HG02938 (cell line): ENCODE measurements around the gene NCK2.
"Not testable (repeated sequence)": the region's sequence is repeated elsewhere in the genome, so short reads cannot be mapped to it uniquely, and the experiment has no call there.

Experiments
- ATAC-seq: cut with Tn5 transposase; IDR thresholded peaks from one replicate; pipeline ENCODE4 v1.9.1; 2021; ENCODE audit warnings: mild to moderate bottlenecking, moderate library complexity; ENCODE audit not compliant: unreplicated experiment

The NCK2 gene

GRCh38 chr2:105883911-105884694 is 139.4 kb downstream of the NCK2 start:
- no peak for ATAC-seq

GRCh38 chr2:105885456-105885855 is 140.7 kb downstream of the NCK2 start:
- no peak for ATAC-seq

- ATAC-seq = no peak
Observed at GRCh38 chr2:105886029-105886454, 141.3 kb downstream of the NCK2 start.

DNA sequence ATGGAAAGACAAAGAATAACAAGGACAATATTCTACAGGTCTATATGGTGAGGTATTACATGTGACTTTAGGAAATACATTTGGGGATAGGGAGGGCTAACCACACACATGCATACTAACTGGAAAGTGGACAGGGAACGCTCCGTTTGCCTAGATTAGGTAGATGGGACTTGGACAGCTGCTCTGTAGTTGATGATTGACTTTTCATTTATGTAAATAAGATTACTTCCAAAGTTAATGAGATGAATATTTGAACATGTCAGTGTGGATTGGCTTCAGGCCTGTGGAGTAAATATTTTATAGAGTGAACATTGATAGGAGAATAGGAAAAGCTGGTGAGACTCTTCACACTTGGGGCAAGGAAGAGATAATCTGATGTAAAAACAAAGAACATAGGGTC is 142.0 kb downstream of the NCK2 start:
- no peak for ATAC-seq

GRCh38 chr2:105887256-105887655 is 142.5 kb downstream of the NCK2 start:
- no peak for ATAC-seq

GRCh38 chr2:105888625-105889024 is 143.9 kb downstream of the NCK2 start:
- ATAC-seq = no peak

DNA sequence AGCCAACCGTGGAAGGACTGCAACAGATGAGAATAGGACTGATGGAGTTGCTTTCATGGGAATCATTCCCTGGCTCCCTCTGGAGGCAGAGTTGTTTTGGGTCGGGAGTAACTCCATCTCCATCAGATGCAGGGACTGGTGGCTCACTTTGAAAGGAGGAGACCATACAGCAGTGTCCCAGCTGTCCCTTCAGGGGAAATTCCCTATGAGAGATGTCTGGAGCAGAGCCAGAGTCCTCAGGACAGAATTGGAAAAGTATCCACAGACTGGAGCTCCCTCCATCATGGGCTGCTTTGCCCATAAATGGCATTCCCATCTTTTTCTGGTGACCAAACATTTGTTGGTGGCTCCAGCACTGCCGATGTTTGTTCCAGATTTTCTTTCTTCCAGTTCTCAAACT is 144.3 kb downstream of the NCK2 start:
- no peak for ATAC-seq

- no peak for ATAC-seq
Observed at GRCh38 chr2:105890111-105890510, 145.4 kb downstream of the NCK2 start.

GRCh38 chr2:105890856-105891255 is 146.1 kb downstream of the NCK2 start:
- ATAC-seq = no peak

DNA sequence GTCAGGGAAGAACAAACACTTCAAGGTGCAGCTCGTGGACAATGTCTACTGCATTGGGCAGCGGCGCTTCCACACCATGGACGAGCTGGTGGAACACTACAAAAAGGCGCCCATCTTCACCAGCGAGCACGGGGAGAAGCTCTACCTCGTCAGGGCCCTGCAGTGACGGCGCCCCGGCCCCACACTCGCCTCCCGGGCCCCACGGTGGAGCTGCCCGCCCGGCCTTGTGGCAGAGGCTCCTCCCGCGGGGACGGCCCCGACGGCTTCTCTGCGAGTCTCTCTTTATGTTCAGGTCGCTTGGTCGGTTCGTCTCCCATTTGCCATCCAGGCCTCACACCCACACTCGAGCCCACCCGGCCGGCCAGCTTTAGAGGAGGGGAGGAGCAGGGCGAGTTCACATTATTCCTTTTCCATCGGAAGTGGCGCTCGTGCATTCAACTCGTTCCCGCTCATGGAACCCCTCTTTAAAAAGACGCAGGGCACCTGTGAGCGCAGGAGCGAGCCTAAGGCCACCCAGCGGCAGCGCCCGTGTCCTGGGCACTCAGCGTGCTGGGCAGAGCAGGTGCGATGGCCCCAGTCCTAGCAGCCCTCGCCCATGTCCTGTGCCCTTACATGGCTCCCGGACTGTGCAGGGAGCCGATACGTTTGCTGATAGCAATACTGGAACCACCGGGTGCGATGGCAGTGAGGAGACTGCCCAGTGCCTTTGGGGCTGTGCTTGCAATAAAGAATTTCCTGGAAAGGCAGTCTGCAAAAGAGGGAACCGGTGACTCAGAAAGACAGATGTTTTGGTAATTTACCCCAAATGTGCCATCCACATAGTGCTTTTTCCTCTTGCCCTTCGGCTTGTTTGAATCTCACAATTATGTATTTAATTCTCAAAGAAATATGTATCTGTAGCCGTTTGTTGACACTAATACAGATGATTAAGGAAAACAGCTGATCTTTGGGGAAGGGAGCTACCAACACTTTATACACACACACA is 148.6 kb downstream of the NCK2 start:
- no peak for ATAC-seq

DNA sequence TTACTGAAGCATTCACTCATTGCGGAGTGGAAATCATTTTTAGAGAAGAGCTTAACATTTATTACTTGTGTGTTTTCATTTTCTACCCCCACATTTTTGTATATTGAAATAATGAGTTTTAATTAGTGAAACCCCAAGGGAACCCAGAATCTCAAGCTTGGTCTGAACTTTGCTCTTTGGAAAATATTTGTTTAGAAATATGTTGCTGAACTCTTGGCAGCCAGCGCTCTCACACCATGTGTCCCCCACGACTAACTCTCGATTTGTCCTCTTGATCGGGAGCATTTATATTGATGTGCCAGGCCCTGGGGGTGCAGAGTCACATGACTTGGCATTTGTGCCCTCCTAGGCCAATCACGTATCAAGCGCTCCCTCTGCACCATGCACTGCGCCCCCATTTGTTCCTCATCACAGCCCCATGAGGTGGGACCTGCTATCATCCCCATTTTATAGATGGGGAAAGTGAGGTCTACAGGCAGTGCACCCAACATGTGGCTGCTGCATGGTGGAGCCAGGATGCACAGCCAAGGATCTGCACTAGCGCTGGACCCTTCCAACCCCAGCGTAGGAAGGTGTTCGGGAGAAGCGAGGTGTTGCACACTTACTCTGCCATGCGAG is 149.7 kb downstream of the NCK2 start:
- ATAC-seq = no peak

DNA sequence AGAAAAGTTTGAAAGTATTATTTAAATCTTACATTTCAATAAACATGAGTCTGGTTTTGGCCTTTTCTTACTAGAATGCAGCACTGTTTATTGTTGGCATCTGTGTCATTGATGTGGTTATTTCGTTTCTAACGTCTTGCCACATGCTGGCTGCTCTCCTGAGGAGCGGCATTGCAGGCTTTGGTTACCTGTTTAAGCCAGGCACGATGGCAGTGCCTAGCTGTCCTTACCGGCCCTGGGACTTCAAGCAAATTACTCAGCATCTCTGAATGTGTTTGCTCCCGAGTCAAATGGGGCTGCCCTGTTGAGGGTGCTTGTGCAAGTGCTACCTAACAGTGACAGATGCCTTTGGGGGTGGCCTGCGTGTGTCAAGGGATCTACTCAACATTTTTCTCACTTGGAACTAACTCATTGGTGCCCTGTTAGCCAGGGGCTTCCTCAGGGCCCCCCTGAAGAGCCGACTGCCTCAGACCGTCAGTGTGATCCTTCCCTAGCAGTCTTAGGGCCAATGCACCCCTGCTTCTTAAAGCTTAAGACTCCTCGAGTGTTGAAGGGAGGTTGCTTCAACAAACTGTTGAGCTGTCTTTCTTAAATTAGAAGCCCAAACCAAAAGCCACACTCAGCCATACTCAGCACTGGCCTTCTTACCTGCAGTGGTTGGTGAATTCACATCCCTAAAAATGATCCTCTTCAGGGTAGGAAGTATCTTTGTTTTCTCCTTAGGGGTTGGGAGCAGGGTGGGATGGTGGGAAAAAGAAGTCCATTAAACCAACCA is 151.5 kb downstream of the NCK2 start:
- ATAC-seq = no peak

- no peak for ATAC-seq
Observed at GRCh38 chr2:105896765-105897163, 152.1 kb downstream of the NCK2 start.

DNA sequence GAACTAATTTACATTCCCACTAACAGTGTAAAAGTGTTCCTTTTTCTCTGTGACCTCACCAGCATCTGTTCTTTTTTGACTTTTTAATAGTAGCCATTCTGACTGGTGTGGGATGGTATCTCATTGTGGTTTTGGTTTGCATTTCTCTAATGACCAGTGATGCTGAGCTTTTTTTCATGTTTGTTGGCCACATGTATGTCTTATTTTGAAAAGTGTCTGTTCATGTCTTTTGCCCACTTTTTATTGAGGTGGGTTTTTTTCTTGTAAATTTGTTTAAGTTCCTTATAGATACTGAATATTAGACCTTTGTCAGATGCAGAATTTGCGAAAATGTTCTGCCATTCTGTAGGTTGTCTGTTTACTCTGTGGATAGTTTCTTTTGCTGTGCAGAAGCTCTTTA is 153.0 kb downstream of the NCK2 start:
- not testable (repeated sequence) for ATAC-seq

DNA sequence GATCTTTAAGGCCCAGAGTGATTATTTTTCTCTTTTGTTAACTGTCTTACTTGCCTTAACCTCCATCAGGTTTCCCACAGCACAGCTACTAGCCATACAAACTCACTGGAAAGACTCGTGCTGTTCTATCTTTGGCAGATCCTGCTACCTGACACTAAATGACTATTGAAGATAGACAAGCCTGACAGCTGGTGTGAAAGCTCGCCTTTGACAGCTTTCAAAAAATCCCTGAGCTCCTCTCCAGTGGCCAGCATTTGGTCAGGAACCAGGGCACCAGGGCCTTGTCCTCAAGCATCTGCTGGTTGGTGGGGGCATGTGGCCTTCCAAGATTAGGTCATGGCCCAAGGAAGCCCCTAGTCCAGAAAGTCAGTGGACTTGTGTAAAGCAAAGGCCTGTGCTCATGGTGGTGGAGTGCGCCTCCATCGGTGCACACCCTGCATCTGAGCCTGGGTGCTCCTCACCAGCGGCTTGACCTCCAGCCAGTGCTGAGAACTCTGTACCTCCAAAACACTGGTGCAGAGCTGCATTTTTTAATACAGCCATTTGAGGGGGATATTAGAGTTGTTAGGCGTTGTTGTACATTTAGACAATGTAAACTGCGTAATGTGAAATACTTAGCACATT is 158.5 kb downstream of the NCK2 start:
- no peak for ATAC-seq

DNA sequence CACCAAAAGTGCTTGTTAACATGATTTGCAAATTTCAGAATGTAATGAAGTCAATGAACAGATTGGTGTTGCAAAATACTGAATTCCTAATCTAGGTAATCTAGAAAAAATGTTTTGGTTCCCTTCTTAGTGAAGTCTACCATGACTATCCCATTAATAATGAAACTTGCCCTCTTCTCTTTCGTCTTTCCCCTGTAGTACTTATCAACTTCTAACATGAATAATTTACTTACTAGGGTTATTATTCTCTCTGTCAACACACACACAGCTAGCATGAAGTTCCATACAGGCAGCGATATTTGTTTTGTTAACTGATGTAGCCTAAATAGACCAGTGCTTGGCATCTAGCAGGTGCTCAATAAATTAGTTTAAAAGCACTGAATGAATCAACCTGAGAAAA is 160.2 kb downstream of the NCK2 start:
- ATAC-seq = peak; percentile 94

- ATAC-seq = no peak
Observed at GRCh38 chr2:105906481-105906880, 161.8 kb downstream of the NCK2 start.

DNA sequence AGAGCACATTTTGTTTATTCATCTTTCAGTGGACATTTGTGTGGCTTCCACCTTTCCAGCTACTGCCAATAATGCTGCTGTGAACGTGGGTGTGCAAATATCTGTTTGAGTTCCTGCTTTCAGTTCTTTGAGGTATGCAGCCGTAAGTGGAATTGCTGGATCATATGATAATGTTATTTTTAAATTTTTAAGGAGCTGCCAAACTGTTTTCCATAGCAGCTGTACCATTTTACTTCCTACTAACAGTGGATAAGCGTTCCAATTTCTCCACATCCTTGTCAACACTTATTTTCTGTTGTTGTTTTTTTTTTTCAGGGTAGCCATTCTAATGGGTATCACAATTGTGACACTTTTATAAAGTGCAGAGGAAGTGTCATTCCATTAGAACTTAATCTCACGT is 162.5 kb downstream of the NCK2 start:
- no peak for ATAC-seq

GRCh38 chr2:105909215-105909614 is 164.5 kb downstream of the NCK2 start:
- ATAC-seq = no peak
